Epithelial cell of prostate (primary cell): ENCODE data around the gene SETD3.

Experiments used
- DNase-seq: peaks from one replicate; pipeline ENCODE4 v3.0.0-alpha.2; 2011; ENCODE audit warnings: low read depth, low spot score
- H3K27ac ChIP-seq: fragments of 450-650 bp; 2 replicates; pipeline ENCODE4 v1.5.1; 2017; ENCODE audit warnings: mild to moderate bottlenecking

SETD3 gene

DNA sequence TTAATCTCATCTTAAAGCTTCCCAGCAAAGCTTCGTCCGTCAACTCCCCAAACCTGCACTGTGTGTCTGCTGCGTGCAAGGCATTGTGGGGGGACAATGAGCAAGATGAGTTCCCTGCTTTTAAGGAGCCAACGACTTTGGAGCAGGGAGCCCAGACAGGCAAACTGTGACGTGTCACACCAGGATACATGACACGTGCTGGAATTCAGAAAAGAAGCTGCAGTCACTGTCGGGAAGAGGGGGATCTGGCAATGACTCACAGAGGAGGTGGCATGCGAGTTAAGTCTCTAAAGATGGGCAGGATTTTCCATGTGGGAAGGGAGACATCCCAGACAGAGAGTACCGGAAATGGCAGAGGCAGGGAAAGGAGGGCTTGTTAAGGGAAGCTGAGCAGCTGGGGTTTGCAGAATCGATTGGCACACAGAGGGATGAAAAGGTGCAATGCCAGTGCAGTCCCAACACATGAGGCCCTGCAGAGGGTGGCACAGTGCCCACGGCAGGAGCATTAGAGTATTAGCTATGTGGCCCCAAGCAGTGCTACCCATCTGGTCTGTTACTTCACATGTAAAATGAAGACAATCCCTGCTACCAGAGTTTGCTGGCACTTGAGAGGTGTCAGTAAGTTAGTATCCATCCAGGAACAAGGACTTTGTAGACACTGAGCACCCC lies 52.9 kb downstream of the SETD3 start:
- no peak overlapping the region for H3K27ac ChIP-seq
- DNase-seq, result no peak

DNA sequence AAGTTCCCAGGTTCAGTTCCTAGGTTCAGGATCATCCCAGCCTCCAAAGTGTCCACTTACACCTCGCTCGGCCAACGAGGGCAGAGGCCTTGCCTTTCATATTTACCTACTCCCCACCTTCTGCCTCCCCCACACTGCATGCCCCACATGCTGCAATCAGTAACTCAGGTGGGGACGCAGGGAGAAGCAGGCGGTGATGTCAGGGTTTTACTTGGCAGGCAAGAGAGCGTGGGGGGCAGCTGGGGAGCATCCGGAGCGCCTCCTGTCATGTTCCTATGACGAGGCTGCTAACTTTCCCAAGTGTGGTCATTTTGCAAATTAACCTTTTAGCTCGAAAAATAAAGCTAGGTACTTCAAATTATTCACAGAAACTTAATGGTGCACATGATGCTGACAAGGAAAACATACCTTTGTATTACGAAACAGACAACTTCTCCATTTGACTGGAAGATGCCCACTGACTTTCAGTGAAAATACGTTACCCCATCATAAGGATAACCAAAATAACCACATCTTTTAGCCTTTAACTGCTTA lies 53.8 kb downstream of the SETD3 start:
- DNase-seq, result no peak

DNA sequence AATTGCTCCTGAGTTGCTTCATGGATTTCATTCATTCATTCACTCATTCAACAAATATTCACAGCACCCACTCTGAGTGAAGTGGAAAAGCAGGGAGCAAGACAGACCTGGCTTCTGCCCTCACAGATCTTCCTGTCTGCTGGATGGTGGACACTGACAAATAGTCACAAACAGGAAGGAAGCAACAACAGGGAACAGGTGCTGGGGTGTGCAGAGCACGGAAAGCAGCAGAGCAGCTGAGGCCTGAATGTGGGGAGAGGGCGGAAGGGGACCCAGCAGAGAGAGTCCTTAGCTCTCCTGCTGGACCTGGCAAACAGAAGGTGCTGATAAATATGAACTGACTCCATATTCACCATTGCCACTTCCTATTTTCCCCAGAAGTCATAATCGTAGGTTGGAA lies 54.4 kb downstream of the SETD3 start:
- DNase-seq, result no peak
- no peak overlapping the region for H3K27ac ChIP-seq

More for the DNA sequence above, 53.8 kb downstream of the SETD3 start:
- no peak overlapping the region for H3K27ac ChIP-seq

DNA sequence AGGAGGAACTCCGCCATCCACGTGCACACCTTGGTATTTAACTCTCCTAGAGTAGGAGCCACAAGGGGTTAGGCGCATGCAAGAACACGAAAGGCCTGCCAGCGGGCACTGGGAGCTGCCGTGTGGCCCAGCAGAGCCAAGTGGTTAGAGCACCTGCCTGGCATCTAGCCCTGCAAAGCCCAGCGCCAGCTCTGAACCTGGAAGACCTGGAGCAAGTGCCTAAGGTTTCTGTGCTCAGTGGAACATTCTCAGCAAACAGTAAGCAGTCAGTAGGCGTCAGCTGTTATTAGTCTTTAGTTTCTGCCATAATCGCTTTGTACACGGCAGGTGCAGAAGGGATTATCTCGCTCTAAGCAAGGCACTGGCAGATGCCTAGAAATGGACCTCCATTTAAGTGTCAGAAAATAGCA lies 55.4 kb downstream of the SETD3 start:
- no peak overlapping the region for H3K27ac ChIP-seq
- no peak for DNase-seq

GRCh38 chr14:99424306-99424877 lies 56.3 kb downstream of the SETD3 start:
- H3K27ac ChIP-seq, result no peak overlapping the region
- DNase-seq, result no peak

GRCh38 chr14:99423434-99423833 lies 57.2 kb downstream of the SETD3 start:
- no peak for DNase-seq
- no peak overlapping the region for H3K27ac ChIP-seq

DNA sequence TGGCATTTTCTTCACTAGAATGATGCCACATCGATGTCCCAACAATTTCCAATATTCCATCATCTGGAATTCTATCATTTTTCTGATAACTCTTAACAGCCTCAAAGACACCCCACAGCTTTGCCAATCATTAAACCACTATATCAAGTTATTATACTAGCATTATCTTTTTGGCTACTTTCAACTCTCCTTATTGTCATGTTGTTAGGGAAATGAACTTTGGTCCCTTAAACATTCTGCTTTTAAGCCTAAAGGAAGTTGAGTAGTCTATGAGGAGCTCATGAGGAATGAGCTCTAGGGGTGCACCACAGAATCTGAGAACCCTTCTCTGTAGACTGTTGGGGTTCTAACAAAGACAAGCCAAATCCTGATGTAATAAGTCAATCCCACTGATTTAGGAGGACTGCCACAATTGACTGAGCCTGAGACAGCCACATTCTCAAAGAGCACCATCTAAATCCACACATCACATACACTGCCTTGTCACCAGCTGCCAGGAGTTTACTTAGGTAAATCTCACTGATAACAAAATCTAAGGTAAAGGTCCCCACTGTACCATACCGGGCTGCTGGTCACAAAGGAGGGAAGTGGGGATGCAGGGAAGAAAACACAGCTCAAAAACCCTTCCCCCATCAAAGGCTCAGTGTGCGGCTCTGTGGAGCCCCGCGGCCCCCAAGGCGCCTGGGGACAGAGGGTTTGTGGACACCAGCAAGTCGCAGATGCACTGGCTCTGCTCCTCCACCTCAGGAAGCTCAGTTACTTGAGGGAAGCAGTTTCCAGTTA lies 58.2 kb downstream of the SETD3 start:
- no peak overlapping the region for H3K27ac ChIP-seq
- no peak for DNase-seq

GRCh38 chr14:99420711-99421110 lies 59.9 kb downstream of the SETD3 start:
- no peak for DNase-seq
- no peak overlapping the region for H3K27ac ChIP-seq

DNA sequence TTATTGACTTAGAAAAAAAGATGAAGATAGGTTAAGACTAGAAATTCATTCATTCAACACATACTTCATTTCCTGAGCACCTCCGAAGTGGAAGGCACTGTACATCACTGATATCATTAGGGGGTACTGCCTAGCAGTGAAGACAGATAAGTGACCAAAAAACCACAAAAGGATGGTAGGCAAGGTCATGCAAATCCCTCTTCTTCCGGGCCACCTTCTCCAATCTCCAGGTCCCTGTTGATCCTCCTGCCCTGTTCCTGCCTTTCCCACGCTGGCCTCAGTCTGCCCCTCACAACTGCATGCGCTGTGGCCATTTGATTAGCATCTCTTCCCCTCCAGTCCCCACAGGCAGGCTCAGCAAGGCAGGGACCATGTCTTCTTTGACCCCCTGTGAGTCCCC lies 60.8 kb downstream of the SETD3 start:
- DNase-seq, result no peak
- no peak overlapping the region for H3K27ac ChIP-seq

DNA sequence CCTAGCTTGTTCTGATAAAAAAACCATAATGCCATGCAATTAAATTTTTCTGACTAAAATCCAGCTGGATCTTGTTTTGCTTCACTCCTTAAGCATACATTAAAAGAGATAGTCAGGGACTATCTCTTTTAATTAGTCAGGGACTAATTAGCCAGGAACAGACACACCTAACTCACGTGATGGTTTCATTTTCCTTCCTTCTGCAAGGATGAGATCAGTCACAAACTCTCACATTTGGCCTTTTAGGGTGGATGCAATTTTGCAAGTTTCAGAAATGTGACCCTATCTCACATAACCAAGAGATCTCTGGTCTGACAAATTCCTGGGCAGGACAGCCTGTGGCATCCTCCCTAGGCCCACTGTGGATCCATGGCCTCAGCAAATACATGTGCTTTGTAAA lies 62.4 kb downstream of the SETD3 start:
- no peak for DNase-seq
- no peak overlapping the region for H3K27ac ChIP-seq

GRCh38 chr14:99416909-99417308 lies 63.8 kb downstream of the SETD3 start:
- H3K27ac ChIP-seq, result no peak overlapping the region
- no peak for DNase-seq

- DNase-seq, result no peak
- H3K27ac ChIP-seq, result no peak overlapping the region
These were observed 65.0 kb downstream of the SETD3 start for GRCh38 chr14:99415496-99416281.

GRCh38 chr14:99413911-99414310 lies 66.7 kb downstream of the SETD3 start:
- no peak for DNase-seq
- H3K27ac ChIP-seq, result no peak overlapping the region

- no peak overlapping the region for H3K27ac ChIP-seq
- no peak for DNase-seq
These were observed 67.5 kb downstream of the SETD3 start for GRCh38 chr14:99413172-99413571.

DNA sequence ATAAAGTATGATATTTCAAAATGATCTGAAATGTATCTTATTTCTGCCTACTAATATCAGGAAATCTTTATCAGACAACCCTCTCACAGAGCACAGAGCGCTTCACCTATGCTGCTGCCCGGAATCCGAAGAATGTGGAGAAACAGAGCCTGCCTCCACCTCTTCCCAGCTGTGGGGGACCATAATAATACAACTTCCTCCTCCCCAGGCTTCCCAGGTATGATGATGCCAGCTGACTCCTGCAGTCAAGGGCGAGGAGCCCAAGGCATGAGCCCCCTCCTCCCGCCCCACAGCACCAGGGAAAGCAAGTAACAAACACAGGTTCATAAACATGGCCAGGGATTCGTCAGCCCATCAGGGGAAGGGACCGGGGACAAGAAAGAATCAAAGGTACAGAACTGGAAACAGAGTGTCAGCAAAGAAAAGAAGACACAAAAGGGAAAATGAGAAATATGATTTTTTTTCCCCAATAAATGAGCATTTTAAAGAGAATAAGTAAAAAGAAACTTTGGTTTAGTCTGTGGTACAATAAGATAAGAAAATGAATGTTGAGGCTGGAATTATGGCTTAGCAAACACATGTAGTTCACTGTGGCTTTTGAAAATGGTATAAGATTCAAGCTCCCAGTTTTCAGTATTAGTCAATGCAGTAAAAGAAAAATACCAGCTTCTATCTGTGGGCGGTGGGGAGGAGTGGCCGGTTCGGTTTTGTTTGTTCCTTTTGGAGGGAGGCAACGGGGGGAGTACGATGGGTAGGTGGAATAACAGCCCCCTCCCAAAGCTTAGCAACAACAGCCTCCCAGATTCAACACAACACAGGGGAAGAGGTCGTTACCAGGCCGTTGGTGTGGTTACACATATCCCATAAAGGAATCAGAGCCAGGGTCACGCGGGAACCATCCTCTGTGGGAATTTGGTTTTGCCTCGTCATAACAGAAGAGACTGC lies 68.3 kb downstream of the SETD3 start:
- H3K27ac ChIP-seq, result no peak overlapping the region
- DNase-seq, result no peak

DNA sequence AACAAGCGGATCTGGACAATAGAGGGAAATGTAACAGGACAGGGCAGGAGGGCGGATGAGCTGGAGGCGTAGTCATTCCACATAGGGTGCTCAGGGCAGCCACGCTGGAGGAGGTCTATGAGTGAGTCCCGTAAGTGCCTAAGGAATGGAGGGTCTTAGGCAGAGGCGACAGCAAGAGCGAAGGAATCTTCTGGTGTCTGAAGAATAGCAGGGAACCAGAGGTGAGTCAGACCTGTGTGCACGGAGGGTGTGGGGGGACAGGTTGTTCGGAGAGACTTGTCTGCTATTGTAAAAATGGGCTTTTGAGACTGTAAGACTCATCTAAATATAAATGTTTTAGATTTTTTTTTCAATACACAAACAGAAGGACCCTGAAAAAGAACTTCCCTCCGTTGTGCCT lies 70.6 kb downstream of the SETD3 start:
- no peak overlapping the region for H3K27ac ChIP-seq
- DNase-seq, result no peak

GRCh38 chr14:99408971-99409289 lies 71.7 kb downstream of the SETD3 start:
- DNase-seq, result no peak
- H3K27ac ChIP-seq, result no peak overlapping the region

DNA sequence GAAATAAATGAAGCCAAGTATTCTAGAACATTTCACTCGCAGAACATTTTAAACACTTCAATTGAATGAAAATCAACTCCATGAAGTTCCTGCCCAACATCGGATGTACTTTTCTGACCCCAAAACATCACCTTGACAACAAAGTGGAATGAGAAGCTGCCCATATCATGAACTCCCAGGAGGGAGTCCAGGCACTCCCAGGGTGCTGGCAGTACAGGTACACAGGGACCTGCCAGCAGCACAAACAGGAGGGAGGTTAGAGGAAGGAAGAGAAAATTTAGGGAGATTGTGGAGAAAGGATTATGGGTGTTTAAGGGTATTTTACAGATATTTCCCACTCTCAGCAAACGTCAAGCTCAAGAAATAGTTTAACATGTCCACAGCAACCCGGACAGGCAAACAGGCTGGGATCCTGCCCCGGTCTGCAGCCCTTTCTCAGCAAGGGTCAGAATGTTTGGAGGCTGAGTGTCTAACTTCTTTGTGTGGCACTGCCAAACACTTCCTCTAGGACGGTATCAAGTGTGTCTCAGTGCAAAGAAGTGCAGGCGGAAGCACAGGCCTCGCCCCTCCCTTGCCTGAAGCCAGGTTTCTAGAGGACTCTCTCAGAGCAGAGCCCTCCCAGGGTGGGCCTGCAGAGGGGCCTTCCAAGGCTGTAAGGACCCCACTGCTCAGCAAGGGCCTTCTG lies 72.2 kb downstream of the SETD3 start:
- H3K27ac ChIP-seq, result no peak overlapping the region
- no peak for DNase-seq

DNA sequence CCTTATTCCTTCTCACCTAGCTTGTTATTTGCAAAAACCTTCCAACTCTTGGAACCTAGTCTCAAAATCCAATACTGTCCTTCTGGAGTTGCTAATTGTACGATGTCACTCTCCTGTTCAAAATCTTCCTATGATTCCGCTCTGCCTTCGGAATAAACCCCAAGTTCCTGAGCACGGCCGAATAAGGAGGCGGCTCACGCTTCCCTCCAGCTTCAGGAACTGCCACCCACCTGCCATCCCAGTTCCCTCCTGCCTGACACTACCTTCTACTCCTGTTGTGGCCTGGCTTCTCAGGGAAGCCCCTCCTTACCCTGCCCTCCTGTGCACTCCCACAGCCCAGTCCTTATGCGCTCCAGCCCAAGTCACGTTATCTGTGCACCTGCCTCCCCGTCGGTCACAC lies 73.2 kb downstream of the SETD3 start:
- no peak for DNase-seq

More for the DNA sequence above, 73.2 kb downstream of the SETD3 start:
- no peak overlapping the region for H3K27ac ChIP-seq
